Motor neuron (in vitro differentiated cells): ENCODE results near the gene TMTC2. TPM values are rescaled to one million over a fixed set of nuclear protein-coding genes. Genes with fewer than 3 reads are reported as not detected.
A peak's percentile ranks its signal among the peaks of the same experiment; 100 is the strongest.

Experiments
- ATAC-seq, 8 experiments: fragments of 200-7000 bp; cut with Tn5 transposase; replicated peaks in 6 of 8; 2 replicates each; pipeline ENCODE4 v1.8.0; 2021; ENCODE audit warnings: mild to moderate bottlenecking in 8 of 8, moderate library complexity in 8 of 8
- H3K27ac ChIP-seq, 2 donors: fragments of 250-450 bp; sonication (Bioruptor Pico); 2 replicates each; pipeline ENCODE4 v1.9.0; 2021; ENCODE audit warnings: antibody characterized with exemption in 2 of 2, mild to moderate bottlenecking in 2 of 2, moderate library complexity in 1 of 2
- H3K4me1 ChIP-seq, 2 donors: fragments of 250-450 bp; sonication (Bioruptor Pico); replicated peaks in 1 of 2; 2 replicates each; pipeline ENCODE4 v1.6.1; 2021; ENCODE audit warnings: antibody characterized with exemption in 2 of 2, mild to moderate bottlenecking in 2 of 2, moderate library complexity in 1 of 2
- H3K4me3 ChIP-seq, 5 donors: fragments of 250-450 bp; sonication (Bioruptor Pico); 2 replicates each; pipeline ENCODE4 v1.9.0; 2021; ENCODE audit warnings: antibody characterized with exemption in 5 of 5, mild to moderate bottlenecking in 5 of 5, moderate library complexity in 4 of 5
- WGBS, 10 experiments: fragments of 450-650 bp; shearing (Covaris generic); methylation state at CpG; one replicate each; pipeline ENCODE4 v1.0.0; 2022; 5-methylcytosine and 5-hydroxymethylcytosine counted together
- in situ Hi-C, 9 experiments: fragments of 400-800 bp; cut with MboI; loops; one replicate each; pipeline ENCODE4 v1.15.0; 2021; ENCODE audit warnings: low sequenced_read_pairs in 9 of 9, low pct_unique_long_range_greater_than_20kb in 2 of 9; ENCODE audit not compliant: unreplicated experiment in 9 of 9
- total RNA-seq, 8 experiments: library from RNA; unstranded; fragments of 300-600 nt; gene quantifications; 2 replicates each; pipeline versions ENCODE4 v1.2.3 to v1.2.4, GENCODE V29; 2022

Gene TMTC2
- total RNA-seq, 8 experiments from 2014 or later = 11.4 to 49.3 (median 31.3) TPM

GRCh38 chr12:83010169-83010804, 323.6 kb downstream of the TMTC2 start:
- in situ Hi-C loops = loop anchor here in 1 of 9 experiments (25.0 kb wide), 2 partner anchors 377 to 802 kb away; no protein-coding TSS in a partner anchor
- 0 to 85% (median 66%) methylated on average over 1 to 4 of the region's 4 CpGs; no CpG with 5 or more reads in 2 of the 10 experiments for WGBS, 10 experiments
- no peak for ATAC-seq
- Histone ChIP-seq H3K27ac (no peak overlapping the region), H3K4me1 (no peaks in the 10 kb centered on the region), H3K4me3 (no peak overlapping the region)

GRCh38 chr12:83015390-83016217, 328.9 kb downstream of the TMTC2 start:
- H3K4me1 ChIP-seq = peaks cover 4 to 12% of the 10 kb centered on the region in 2 donors
- WGBS, 10 experiments = 8 to 100% (median 72%) methylated on average over 2 to 7 of the region's 8 CpGs; no CpG with 5 or more reads in 1 of the 10 experiments
- in situ Hi-C loops = loop anchor here in 1 of 9 experiments (25.0 kb wide), 2 partner anchors 372 to 797 kb away; no protein-coding TSS in a partner anchor
- H3K4me3 ChIP-seq = no peak overlapping the region
- H3K27ac ChIP-seq = no peak overlapping the region
- ATAC-seq = peak in 2 of 8 experiments; percentile 17 to 58

GRCh38 chr12:83016218-83016835, 329.6 kb downstream of the TMTC2 start:
- 25 to 100% (median 92%) methylated on average over 1 of the region's 1 CpG; no CpG with 5 or more reads in 3 of the 10 experiments for WGBS, 10 experiments
- in situ Hi-C loops = loop anchor here in 1 of 9 experiments (25.0 kb wide), 2 partner anchors 371 to 796 kb away; no protein-coding TSS in a partner anchor
- Histone ChIP-seq H3K27ac (no peak overlapping the region), H3K4me1 (peaks cover 4 to 12% of the 10 kb centered on the region in 2 donors), H3K4me3 (no peak overlapping the region)
- peak in 5 of 8 experiments; percentile 56 to 98 (median 76) for ATAC-seq

- Histone ChIP-seq H3K4me1 (peaks cover 4 to 12% of the 10 kb centered on the region in 2 donors), H3K27ac (no peak overlapping the region), H3K4me3 (no peak overlapping the region)
- peak in 5 of 8 experiments; percentile 56 to 91 (median 81) for ATAC-seq
- whole genome bisulfite sequencing, 10 experiments = 0 to 38% (median 0%) methylated on average over 1 of the region's 1 CpG; no CpG with 5 or more reads in 3 of the 10 experiments
- in situ Hi-C loops = loop anchor here in 1 of 9 experiments (25.0 kb wide), 2 partner anchors 370 to 795 kb away; no protein-coding TSS in a partner anchor
Measured at GRCh38 chr12:83016991-83017390, 330.3 kb downstream of the TMTC2 start.

GRCh38 chr12:83018088-83018487, 331.4 kb downstream of the TMTC2 start:
- peak in 2 of 8 experiments; percentile 25 to 65 for ATAC-seq
- in situ Hi-C loops = loop anchor here in 1 of 9 experiments (25.0 kb wide), 2 partner anchors 369 to 794 kb away; no protein-coding TSS in a partner anchor
- WGBS, 10 experiments = 0 to 100% (median 60%) methylated on average over 1 to 4 of the region's 4 CpGs; no CpG with 5 or more reads in 2 of the 10 experiments
- no peak overlapping the region for H3K27ac ChIP-seq
- H3K4me3 ChIP-seq = no peak overlapping the region
- H3K4me1 ChIP-seq = peaks cover 4 to 12% of the 10 kb centered on the region in 2 donors

- Histone ChIP-seq H3K4me1 (no peaks in the 10 kb centered on the region), H3K4me3 (no peak overlapping the region), H3K27ac (no peak overlapping the region)
- no peak for ATAC-seq
- in situ Hi-C loops = no loop called here
- WGBS, 10 experiments = 52 to 96% (median 86%) methylated on average over 3 to 7 of the region's 7 CpGs; no CpG with 5 or more reads in 1 of the 10 experiments
Measured at GRCh38 chr12:83027021-83027723, 340.5 kb downstream of the TMTC2 start.

GRCh38 chr12:83031196-83031595, 344.5 kb downstream of the TMTC2 start:
- WGBS, 10 experiments = 38 to 100% (median 100%) methylated on average over 1 to 2 of the region's 2 CpGs; no CpG with 5 or more reads in 2 of the 10 experiments
- no peak overlapping the region for H3K27ac ChIP-seq
- no peak for ATAC-seq
- in situ Hi-C loops = no loop called here
- no peak overlapping the region for H3K4me3 ChIP-seq
- H3K4me1 ChIP-seq = no peaks in the 10 kb centered on the region

GRCh38 chr12:83036847-83037246, 350.1 kb downstream of the TMTC2 start:
- peak in 2 of 8 experiments; percentile 17 to 39 for ATAC-seq
- in situ Hi-C loops = no loop called here
- WGBS, 10 experiments = 0 to 100% (median 100%) methylated on average over 1 of the region's 1 CpG; no CpG with 5 or more reads in 2 of the 10 experiments

GRCh38 chr12:83039413-83039812, 352.7 kb downstream of the TMTC2 start:
- in situ Hi-C loops = no loop called here
- 45 to 100% (median 100%) methylated on average over 1 to 2 of the region's 2 CpGs; no CpG with 5 or more reads in 2 of the 10 experiments for WGBS, 10 experiments
- no peak overlapping the region for H3K4me3 ChIP-seq
- no peak overlapping the region for H3K27ac ChIP-seq
- peaks cover 0 to 3% of the 10 kb centered on the region in 2 donors for H3K4me1 ChIP-seq
- no peak for ATAC-seq

More at GRCh38 chr12:83036847-83037246, 350.1 kb downstream of the TMTC2 start:
- no peaks in the 10 kb centered on the region for H3K4me1 ChIP-seq
- H3K27ac ChIP-seq = no peak overlapping the region
- no peak overlapping the region for H3K4me3 ChIP-seq

GRCh38 chr12:83040339-83040738, 353.6 kb downstream of the TMTC2 start:
- H3K4me3 ChIP-seq = no peak overlapping the region
- in situ Hi-C loops = no loop called here
- H3K27ac ChIP-seq = no peak overlapping the region
- ATAC-seq = no peak
- peaks cover 0 to 3% of the 10 kb centered on the region in 2 donors for H3K4me1 ChIP-seq
- WGBS, 10 experiments = 29 to 100% (median 100%) methylated on average over 1 to 4 of the region's 4 CpGs; no CpG with 5 or more reads in 3 of the 10 experiments

- H3K4me1 ChIP-seq = peaks cover 0 to 3% of the 10 kb centered on the region in 2 donors
- H3K27ac ChIP-seq = no peak overlapping the region
- no peak overlapping the region for H3K4me3 ChIP-seq
- ATAC-seq = no peak
- 80 to 100% (median 89%) methylated on average over 2 of the region's 2 CpGs; no CpG with 5 or more reads in 3 of the 10 experiments for WGBS, 10 experiments
- in situ Hi-C loops = no loop called here
Measured at GRCh38 chr12:83040991-83041390, 354.3 kb downstream of the TMTC2 start.
